ENCODE measurements around the gene SYNE1.
A peak's percentile ranks its signal among the peaks of the same experiment; 100 is the strongest.

Gene SYNE1

DNA sequence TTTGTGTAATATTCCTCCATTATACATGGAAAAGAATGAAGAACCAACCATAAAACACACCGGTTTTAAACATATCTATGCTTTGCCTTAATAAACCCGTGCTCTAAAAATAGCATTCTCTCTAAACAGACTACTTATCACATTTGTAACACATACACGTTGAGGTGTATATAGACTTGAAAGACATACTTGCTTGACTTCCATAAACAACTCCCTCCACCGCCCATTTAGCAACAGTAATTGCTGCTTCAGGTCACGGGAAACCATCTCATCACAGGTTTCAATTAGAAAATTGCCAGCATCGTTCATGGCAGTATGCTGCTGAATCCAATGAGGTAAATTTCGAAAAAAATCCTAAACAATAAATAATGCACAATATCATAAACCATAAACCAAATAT lies 174.0 kb downstream of the SYNE1 start:
- no peaks in the 10 kb centered on the region for H3K27me3 Mint-ChIP-seq (ENCODE audit: low read depth)
- peak overlapping the region in 2 of 3 experiments; percentile 2 to 37 for H3K4me3 Mint-ChIP-seq
- TF ChIP-seq, protein P1, sequence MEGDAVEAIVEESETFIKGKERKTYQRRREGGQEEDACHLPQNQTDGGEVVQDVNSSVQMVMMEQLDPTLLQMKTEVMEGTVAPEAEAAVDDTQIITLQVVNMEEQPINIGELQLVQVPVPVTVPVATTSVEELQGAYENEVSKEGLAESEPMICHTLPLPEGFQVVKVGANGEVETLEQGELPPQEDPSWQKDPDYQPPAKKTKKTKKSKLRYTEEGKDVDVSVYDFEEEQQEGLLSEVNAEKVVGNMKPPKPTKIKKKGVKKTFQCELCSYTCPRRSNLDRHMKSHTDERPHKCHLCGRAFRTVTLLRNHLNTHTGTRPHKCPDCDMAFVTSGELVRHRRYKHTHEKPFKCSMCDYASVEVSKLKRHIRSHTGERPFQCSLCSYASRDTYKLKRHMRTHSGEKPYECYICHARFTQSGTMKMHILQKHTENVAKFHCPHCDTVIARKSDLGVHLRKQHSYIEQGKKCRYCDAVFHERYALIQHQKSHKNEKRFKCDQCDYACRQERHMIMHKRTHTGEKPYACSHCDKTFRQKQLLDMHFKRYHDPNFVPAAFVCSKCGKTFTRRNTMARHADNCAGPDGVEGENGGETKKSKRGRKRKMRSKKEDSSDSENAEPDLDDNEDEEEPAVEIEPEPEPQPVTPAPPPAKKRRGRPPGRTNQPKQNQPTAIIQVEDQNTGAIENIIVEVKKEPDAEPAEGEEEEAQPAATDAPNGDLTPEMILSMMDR (IDR thresholded peaks at IDR 0.05; ENCODE audit: unreplicated experiment in 3 of 3) = no peak
- H3K4me1 Mint-ChIP-seq = peaks cover 36% of the 10 kb centered on the region
- H3K9me3 Mint-ChIP-seq = no peaks in the 10 kb centered on the region
- H3K27ac Mint-ChIP-seq = peak overlapping the region in 1 of 3 experiments; percentile 67
- no peaks in the 10 kb centered on the region for H3K36me3 Mint-ChIP-seq (ENCODE audit: low read depth)

DNA sequence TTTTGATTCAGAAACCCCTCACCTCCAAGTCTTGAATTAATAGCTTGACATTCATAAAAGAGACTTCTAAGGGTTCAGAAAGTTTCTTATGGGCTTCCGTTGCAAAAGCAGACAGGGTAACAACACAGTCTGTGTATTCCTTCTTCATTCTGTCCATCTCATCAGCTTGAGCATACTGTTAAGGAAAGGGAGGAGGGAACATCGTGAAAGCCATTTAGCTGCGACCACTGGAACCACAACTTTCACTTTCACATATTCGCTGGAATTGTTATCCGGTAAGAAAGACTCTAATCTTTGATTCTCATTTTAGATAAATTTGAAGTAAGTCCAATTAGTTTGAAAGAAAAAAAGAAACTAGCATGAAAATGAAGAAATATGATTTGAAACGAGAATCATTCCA lies 174.4 kb downstream of the SYNE1 start:
- TF ChIP-seq, protein P1 (IDR thresholded peaks at IDR 0.05; ENCODE audit: unreplicated experiment in 3 of 3) = no peak
- H3K9me3 Mint-ChIP-seq = no peaks in the 10 kb centered on the region
- H3K27ac Mint-ChIP-seq = peak overlapping the region in 1 of 3 experiments; percentile 67
- no peaks in the 10 kb centered on the region for H3K36me3 Mint-ChIP-seq (ENCODE audit: low read depth)
- peak overlapping the region in 1 of 3 experiments; percentile 37 for H3K4me3 Mint-ChIP-seq
- H3K27me3 Mint-ChIP-seq (ENCODE audit: low read depth) = no peaks in the 10 kb centered on the region
- H3K4me1 Mint-ChIP-seq = peaks cover 36% of the 10 kb centered on the region

DNA sequence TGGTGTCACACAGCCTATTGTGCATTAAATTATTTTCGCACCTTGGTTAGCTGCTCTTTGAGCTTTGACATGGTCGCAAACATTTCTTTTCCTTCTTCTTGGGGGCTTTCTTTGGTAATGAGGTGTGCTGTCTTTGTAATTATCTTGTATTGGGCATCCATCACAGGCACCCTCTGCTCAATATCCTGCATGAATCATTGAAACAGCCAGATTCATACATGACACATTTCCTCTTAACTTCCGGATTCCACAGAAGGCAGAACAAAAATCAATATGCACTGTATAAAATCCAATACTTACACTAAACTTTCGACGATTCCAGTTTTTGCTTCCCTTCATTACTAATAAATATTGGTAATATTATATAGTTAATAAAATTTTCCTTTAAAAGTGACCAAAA lies 175.6 kb downstream of the SYNE1 start:
- Mint-ChIP-seq H3K27ac (no peak overlapping the region), H3K4me3 (no peak overlapping the region), H3K36me3 (ENCODE audit: low read depth) (no peaks in the 10 kb centered on the region), H3K9me3 (no peaks in the 10 kb centered on the region), H3K27me3 (ENCODE audit: low read depth) (no peaks in the 10 kb centered on the region), H3K4me1 (peaks cover 36% of the 10 kb centered on the region)
- TF ChIP-seq, protein P1 (IDR thresholded peaks at IDR 0.05; ENCODE audit: unreplicated experiment in 3 of 3) = no peak

GRCh38 chr6:152458648-152459644 lies 178.2 kb downstream of the SYNE1 start:
- no peaks in the 10 kb centered on the region for H3K27me3 Mint-ChIP-seq (ENCODE audit: low read depth)
- no peak overlapping the region for H3K4me3 Mint-ChIP-seq
- TF ChIP-seq, protein P1 (IDR thresholded peaks at IDR 0.05; ENCODE audit: unreplicated experiment in 3 of 3) = no peak
- no peaks in the 10 kb centered on the region for H3K9me3 Mint-ChIP-seq
- H3K27ac Mint-ChIP-seq = peak overlapping the region; percentile 2 to 70 (median 37)
- H3K4me1 Mint-ChIP-seq = peaks cover 12% of the 10 kb centered on the region
- H3K36me3 Mint-ChIP-seq (ENCODE audit: low read depth) = no peaks in the 10 kb centered on the region

- Mint-ChIP-seq H3K4me1 (peaks cover 11% of the 10 kb centered on the region), H3K36me3 (ENCODE audit: low read depth) (no peaks in the 10 kb centered on the region), H3K4me3 (no peak overlapping the region), H3K27ac (peak overlapping the region in 2 of 3 experiments; percentile 2 to 70), H3K9me3 (no peaks in the 10 kb centered on the region), H3K27me3 (ENCODE audit: low read depth) (no peaks in the 10 kb centered on the region)
- TF ChIP-seq, protein P1 (IDR thresholded peaks at IDR 0.05; ENCODE audit: unreplicated experiment in 3 of 3) = no peak
These were observed 179.1 kb downstream of the SYNE1 start for GRCh38 chr6:152457949-152458624.
